ENCODE measurements around the gene ZDHHC16.

DNA sequence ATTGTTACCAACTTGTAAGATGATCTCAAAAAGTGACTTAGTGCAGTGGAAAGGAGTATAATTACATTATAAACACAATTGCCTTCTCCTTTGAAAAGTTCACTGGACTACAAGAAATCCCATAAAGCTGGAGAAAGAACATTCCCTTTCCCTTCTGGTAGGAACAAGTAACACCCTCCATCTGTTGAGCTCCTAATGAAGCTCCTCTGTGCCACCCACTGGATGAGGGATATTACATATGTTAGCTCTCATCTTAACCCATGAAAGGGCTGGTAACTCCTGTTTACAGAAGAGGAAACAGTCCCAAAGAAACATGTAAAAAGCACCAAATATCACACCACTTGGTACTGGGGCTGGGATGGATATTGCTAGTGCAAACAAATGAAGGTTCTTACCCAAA is 11.9 kb upstream of the ZDHHC16 start:
- TF ChIP-seq ZBTB7A (IDR thresholded peaks at IDR 0.05; ENCODE audit: low read depth) (no peak), NFIC (IDR thresholded peaks at IDR 0.05) (no peak), CEBPB (IDR thresholded peaks at IDR 0.05) (no peak)

All from Ishikawa (cell line).